Esophagus squamous epithelium (tissue), 4 donors: ENCODE measurements around the gene DLG2.

Experiments used
- POLR2A ChIP-seq, 4 donors: fragments of 450-650 bp; IDR thresholded peaks; one replicate each; pipeline ENCODE4 v1.6.1; 2017; ENCODE audit warnings: antibody characterized with exemption in 4 of 4, mild to moderate bottlenecking in 4 of 4, moderate library complexity in 3 of 4
- TF ChIP-seq, protein P1 (sequence below), 6 experiments: fragments of 450-650 bp in 4 of 6; fragments of 200-600 bp in 2 of 6; sonication (generic) in 2 of 6; IDR thresholded peaks; one replicate each; pipeline ENCODE4 v1.5.1; 2016 to 2019; ENCODE audit warnings: antibody characterized with exemption in 6 of 6, mild to moderate bottlenecking in 4 of 6, moderate library complexity in 4 of 6

GRCh38 chr11:83727251-83727650 lies 1899.9 kb downstream of the DLG2 start:
- TF ChIP-seq, protein P1, sequence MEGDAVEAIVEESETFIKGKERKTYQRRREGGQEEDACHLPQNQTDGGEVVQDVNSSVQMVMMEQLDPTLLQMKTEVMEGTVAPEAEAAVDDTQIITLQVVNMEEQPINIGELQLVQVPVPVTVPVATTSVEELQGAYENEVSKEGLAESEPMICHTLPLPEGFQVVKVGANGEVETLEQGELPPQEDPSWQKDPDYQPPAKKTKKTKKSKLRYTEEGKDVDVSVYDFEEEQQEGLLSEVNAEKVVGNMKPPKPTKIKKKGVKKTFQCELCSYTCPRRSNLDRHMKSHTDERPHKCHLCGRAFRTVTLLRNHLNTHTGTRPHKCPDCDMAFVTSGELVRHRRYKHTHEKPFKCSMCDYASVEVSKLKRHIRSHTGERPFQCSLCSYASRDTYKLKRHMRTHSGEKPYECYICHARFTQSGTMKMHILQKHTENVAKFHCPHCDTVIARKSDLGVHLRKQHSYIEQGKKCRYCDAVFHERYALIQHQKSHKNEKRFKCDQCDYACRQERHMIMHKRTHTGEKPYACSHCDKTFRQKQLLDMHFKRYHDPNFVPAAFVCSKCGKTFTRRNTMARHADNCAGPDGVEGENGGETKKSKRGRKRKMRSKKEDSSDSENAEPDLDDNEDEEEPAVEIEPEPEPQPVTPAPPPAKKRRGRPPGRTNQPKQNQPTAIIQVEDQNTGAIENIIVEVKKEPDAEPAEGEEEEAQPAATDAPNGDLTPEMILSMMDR (IDR thresholded peaks at IDR 0.05): no peak
- no peak for TF ChIP-seq POLR2A (IDR thresholded peaks at IDR 0.05)
